Aorta (tissue), 5 donors: ENCODE measurements around the gene METAP1D. TPM values are rescaled to one million over a fixed set of nuclear protein-coding genes. Genes with fewer than 3 reads are reported as not detected.
A peak's percentile ranks its signal among the peaks of the same experiment; 100 is the strongest.

Source experiments
- ATAC-seq: fragments of 200-7000 bp; cut with Tn5 transposase; one replicate; pipeline ENCODE4 v1.9.1; 2022; ENCODE audit warnings: moderate library complexity; ENCODE audit not compliant: low FRiP score
- DNase-seq, 2 donors: peaks; one replicate each; pipeline ENCODE4 v3.0.0-alpha.2; 2020
- H3K27ac ChIP-seq, 2 donors: one replicate each; pipeline ENCODE4 v1.5.1; 2013; ENCODE audit warnings: low read length in 2 of 2, mild to moderate bottlenecking in 2 of 2, moderate library complexity in 2 of 2, control low read depth in 1 of 2, inconsistent platforms in 1 of 2, low read depth in 1 of 2
- H3K27me3 ChIP-seq, 2 donors: one replicate each; pipeline ENCODE4 v1.6.1; 2013; ENCODE audit warnings: control low read depth in 1 of 2, low read length in 1 of 2, mild to moderate bottlenecking in 1 of 2, moderate library complexity in 1 of 2; ENCODE audit not compliant: insufficient read depth in 2 of 2, control insufficient read depth in 1 of 2
- H3K36me3 ChIP-seq, 2 donors: one replicate each; pipeline ENCODE4 v1.6.1; 2013; ENCODE audit warnings: control low read depth in 1 of 2, low read length in 1 of 2, mild to moderate bottlenecking in 1 of 2; ENCODE audit not compliant: insufficient read depth in 2 of 2, control insufficient read depth in 1 of 2
- H3K4me1 ChIP-seq, 2 donors: one replicate each; pipeline ENCODE4 v1.6.1; 2013; ENCODE audit warnings: low read length in 2 of 2, control low read depth in 1 of 2, mild to moderate bottlenecking in 1 of 2, moderate library complexity in 1 of 2; ENCODE audit not compliant: insufficient read depth in 2 of 2, control insufficient read depth in 1 of 2
- H3K4me3 ChIP-seq, 2 donors: one replicate each; pipeline ENCODE4 v1.5.1; 2013; ENCODE audit warnings: low read length in 2 of 2, control low read depth in 1 of 2, mild to moderate bottlenecking in 1 of 2
- H3K9me3 ChIP-seq: one replicate; pipeline ENCODE4 v1.6.1; 2013; ENCODE audit warnings: mild to moderate bottlenecking, low read length; ENCODE audit not compliant: control insufficient read depth
- WGBS, 2 donors: extraction: QIAGEN DNeasy Blood & Tissue Kit; methylation state at CpG; one replicate each; pipeline ENCODE4 v1.1.7; 2013; 5-methylcytosine and 5-hydroxymethylcytosine counted together
- intact Hi-C, 2 donors: fragments of 100-400 bp; cut with DNase I; formaldehyde crosslinking; loops; one replicate each; pipeline versions ENCODE4 v1.14.2 to v1.15.0; 2022
- polyA plus RNA-seq, 2 donors: library from polyadenylated mRNA; stranded (reverse); fragments of 200-250 nt; gene quantifications; one replicate each; pipeline ENCODE4 v1.2.3, GENCODE V29; 2013
- total RNA-seq, 2 donors: library from RNA; stranded (reverse); fragmentation: NEBNext Ultra II Directional; extraction: Animal tissue kit (Norgen Biotek cat#: 25700); gene quantifications; one replicate each; pipeline ENCODE4 v1.2.1, GENCODE V29; 2021
- donor health status: healthy with polysubstance abuse.
- donor health status: Bipolar disorder and iron deficiency.
- donor health status: DM: no; HTN: no; CAD: no.
- donor health status: DM: no; HTN: no; CAD: no.
- donor health status: DM: yes; HTN: yes; CAD: no.

Gene METAP1D
- total and polyA plus RNA-seq, 4 donors = 2.9 to 8.0 (median 4.2) TPM

- no peaks in the 10 kb centered on the region for H3K36me3 ChIP-seq
- no peak overlapping the region for H3K27ac ChIP-seq
- no peaks in the 10 kb centered on the region for H3K4me1 ChIP-seq
- H3K27me3 ChIP-seq = peaks cover 0 to 3% of the 10 kb centered on the region in 2 donors
- 26 to 42% methylated on average over 35 to 37 of the region's 37 CpGs for WGBS, 2 donors
- no peak overlapping the region for H3K4me3 ChIP-seq
- ATAC-seq (no peak), DNase-seq (peak in 1 of 2 donors; percentile 63)
- intact Hi-C loops = no loop called here
- H3K9me3 ChIP-seq = no peaks in the 10 kb centered on the region
Measured at GRCh38 chr2:172088245-172089004, 88.7 kb downstream of the METAP1D start.

- Histone ChIP-seq H3K36me3 (no peaks in the 10 kb centered on the region), H3K27me3 (peaks cover 0 to 3% of the 10 kb centered on the region in 2 donors), H3K27ac (no peak overlapping the region), H3K4me1 (no peaks in the 10 kb centered on the region), H3K4me3 (no peak overlapping the region), H3K9me3 (no peaks in the 10 kb centered on the region)
- intact Hi-C loops = no loop called here
- 50 to 62% methylated on average over 10 of the region's 10 CpGs for whole genome bisulfite sequencing, 2 donors
- no peak for ATAC-seq
- DNase-seq = no peak
Measured at GRCh38 chr2:172089005-172089504, 89.3 kb downstream of the METAP1D start.

- H3K4me3 ChIP-seq = no peak overlapping the region
- H3K4me1 ChIP-seq = no peaks in the 10 kb centered on the region
- intact Hi-C loops = no loop called here
- WGBS, 2 donors = 70 to 84% methylated on average over 7 of the region's 7 CpGs
- H3K27me3 ChIP-seq = peaks cover 0 to 3% of the 10 kb centered on the region in 2 donors
- ATAC-seq = no peak
- no peaks in the 10 kb centered on the region for H3K9me3 ChIP-seq
- DNase-seq = peak in 1 of 2 donors; percentile 27
- no peaks in the 10 kb centered on the region for H3K36me3 ChIP-seq
- H3K27ac ChIP-seq = no peak overlapping the region
Measured at GRCh38 chr2:172089633-172090032, 89.9 kb downstream of the METAP1D start.

- DNase-seq (peak in 1 of 2 donors; percentile 61), ATAC-seq (no peak)
- Histone ChIP-seq H3K27ac (no peak overlapping the region), H3K36me3 (no peaks in the 10 kb centered on the region), H3K9me3 (no peaks in the 10 kb centered on the region), H3K27me3 (peaks cover 0 to 3% of the 10 kb centered on the region in 2 donors), H3K4me3 (no peak overlapping the region), H3K4me1 (no peaks in the 10 kb centered on the region)
- intact Hi-C loops = no loop called here
- WGBS, 2 donors = 34 to 54% methylated on average over 39 of the region's 39 CpGs
Measured at GRCh38 chr2:172090044-172090961, 90.5 kb downstream of the METAP1D start.

- ATAC-seq = no peak
- Histone ChIP-seq H3K36me3 (no peaks in the 10 kb centered on the region), H3K4me3 (no peak overlapping the region), H3K9me3 (no peaks in the 10 kb centered on the region), H3K4me1 (no peaks in the 10 kb centered on the region), H3K27me3 (peaks cover 0 to 5% of the 10 kb centered on the region in 2 donors), H3K27ac (no peak overlapping the region)
- 31 to 56% methylated on average over 13 of the region's 13 CpGs for WGBS, 2 donors
- intact Hi-C loops = no loop called here
- DNase-seq = peak in 1 of 2 donors; percentile 37
Measured at GRCh38 chr2:172091000-172091641, 91.4 kb downstream of the METAP1D start.

- H3K27ac ChIP-seq = no peak overlapping the region
- no peak for ATAC-seq
- no peak for DNase-seq
- H3K27me3 ChIP-seq = peaks cover 0 to 5% of the 10 kb centered on the region in 2 donors
- H3K9me3 ChIP-seq = no peaks in the 10 kb centered on the region
- H3K36me3 ChIP-seq = no peaks in the 10 kb centered on the region
- intact Hi-C loops = no loop called here
- H3K4me1 ChIP-seq = no peaks in the 10 kb centered on the region
- 37 to 64% methylated on average over 11 of the region's 11 CpGs for WGBS, 2 donors
- no peak overlapping the region for H3K4me3 ChIP-seq
Measured at GRCh38 chr2:172091761-172092566, 92.2 kb downstream of the METAP1D start.

- DNase-seq (peak in 1 of 2 donors; percentile 38), ATAC-seq (no peak)
- Histone ChIP-seq H3K27ac (no peak overlapping the region), H3K27me3 (peaks cover 0 to 3% of the 10 kb centered on the region in 2 donors), H3K4me3 (no peak overlapping the region), H3K4me1 (no peaks in the 10 kb centered on the region), H3K9me3 (no peaks in the 10 kb centered on the region), H3K36me3 (no peaks in the 10 kb centered on the region)
- WGBS, 2 donors = 20 to 32% methylated on average over 19 of the region's 19 CpGs
- intact Hi-C loops = no loop called here
Measured at GRCh38 chr2:172092716-172093415, 93.1 kb downstream of the METAP1D start.
